DMS79 (cell line): ENCODE measurements around the gene YWHAQ.
"Not testable (repeated sequence)": the region's sequence is repeated elsewhere in the genome, so short reads cannot be mapped to it uniquely, and the experiment has no call there.

Experiments
- DNase-seq: peaks from one replicate; lab custom pipeline; 2025; lab: John Stamatoyannopoulos, UW

YWHAQ gene

DNA sequence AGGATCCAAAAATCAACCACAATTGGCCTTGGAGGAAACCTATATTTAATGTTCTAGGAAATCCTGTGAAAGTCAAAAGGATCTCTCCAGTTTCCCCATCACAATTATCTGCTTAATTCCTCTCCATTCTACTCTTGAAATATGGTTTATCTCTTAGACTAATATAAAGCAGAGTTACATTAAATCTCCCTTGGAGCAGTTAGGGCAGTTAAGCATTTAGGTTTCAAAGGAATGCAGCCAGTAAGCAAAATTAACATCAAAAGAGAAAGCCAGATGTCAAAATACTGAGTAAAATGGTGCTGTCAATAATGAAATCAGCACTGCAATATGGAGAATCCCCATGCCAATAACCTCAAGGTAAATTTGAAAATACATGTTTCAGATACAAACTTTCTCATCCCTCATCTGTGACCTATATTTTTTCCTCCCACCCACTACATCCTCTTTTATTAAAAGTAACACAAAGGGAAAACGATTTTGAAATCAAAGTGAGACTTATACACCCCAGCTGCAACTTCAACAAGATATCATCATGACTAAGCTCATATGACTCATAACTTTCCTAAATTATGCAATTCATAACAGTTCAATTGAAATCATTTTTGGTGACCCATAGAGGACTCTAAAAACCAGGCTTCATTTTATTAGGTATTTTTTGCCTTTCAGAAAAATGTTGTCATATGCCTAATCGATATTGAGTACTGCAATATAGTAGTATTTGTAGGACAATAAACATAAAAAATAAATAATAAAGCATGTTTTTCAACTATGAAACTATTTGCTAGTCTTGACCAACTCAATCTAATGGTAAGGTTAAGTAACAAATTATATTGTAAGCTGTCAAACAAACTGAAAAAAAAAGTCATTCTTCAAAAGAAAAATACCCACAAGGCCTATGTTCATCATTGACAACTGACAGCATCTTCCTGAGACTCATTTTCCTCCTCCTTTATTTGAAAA is 78.3 kb downstream of the YWHAQ start:
- no peak for DNase-seq

DNA sequence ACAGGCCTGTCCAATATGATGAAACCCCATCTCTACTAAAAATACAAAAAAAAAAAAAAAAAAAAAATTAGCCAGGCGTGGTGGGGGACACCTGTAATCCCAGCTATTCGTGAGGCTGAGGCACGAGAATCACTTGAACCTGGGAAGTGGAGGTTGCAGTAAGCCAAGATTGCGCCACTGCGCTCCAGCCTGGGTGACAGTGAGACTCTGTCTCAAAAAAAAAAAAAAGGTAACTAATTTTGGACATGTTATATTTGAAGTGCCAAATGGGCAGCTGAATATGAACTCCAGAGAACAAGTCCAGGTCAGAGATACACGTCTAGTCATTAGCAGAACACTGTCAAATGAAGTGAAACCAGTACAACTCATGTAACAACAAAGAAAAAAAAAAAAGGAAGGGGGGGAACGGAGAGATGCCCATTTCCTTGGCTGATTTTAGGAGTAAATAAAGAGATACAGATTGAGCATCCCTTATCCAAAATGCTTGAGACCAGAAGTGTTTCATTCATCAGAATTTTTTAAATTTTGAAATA is 79.9 kb downstream of the YWHAQ start:
- DNase-seq, result not testable (repeated sequence)

DNA sequence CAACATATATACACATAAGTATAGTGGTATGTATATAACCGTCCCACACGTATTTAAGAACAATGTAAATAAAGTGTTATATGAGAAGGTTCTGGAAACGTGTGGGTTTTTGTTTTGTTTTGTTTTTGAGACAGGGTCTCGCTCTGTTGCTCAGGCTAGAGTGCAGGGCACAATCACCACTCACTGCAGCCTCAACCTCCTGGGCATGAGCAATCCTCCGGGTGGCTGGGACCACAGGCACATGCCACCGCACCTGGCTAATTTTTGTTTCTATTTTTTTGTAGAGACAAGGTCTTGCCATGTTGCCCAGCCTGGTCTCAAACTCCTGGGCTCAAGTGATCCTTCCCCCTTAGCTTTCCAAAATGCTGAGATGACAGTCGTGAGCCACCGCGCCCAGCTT is 81.4 kb downstream of the YWHAQ start:
- DNase-seq, result no peak

DNA sequence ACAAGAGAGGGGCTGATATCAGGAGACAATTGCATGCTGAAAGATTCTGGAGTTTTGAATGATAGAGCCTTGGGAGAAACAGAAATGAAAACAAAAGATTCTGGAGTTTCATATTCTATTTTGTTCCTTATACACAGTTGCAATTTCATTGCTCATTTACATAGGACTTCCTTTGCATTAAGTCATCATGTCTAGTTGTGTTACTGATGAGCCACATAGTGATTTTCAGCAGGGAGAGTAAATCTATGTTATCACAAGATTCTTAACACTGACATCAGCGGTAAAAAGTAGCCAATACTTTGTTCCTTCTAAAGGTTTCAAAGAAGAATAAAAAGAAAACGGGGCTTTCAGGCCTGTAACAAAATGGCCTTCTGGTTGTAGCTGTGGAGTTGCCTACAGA is 82.3 kb downstream of the YWHAQ start:
- DNase-seq, result no peak

DNA sequence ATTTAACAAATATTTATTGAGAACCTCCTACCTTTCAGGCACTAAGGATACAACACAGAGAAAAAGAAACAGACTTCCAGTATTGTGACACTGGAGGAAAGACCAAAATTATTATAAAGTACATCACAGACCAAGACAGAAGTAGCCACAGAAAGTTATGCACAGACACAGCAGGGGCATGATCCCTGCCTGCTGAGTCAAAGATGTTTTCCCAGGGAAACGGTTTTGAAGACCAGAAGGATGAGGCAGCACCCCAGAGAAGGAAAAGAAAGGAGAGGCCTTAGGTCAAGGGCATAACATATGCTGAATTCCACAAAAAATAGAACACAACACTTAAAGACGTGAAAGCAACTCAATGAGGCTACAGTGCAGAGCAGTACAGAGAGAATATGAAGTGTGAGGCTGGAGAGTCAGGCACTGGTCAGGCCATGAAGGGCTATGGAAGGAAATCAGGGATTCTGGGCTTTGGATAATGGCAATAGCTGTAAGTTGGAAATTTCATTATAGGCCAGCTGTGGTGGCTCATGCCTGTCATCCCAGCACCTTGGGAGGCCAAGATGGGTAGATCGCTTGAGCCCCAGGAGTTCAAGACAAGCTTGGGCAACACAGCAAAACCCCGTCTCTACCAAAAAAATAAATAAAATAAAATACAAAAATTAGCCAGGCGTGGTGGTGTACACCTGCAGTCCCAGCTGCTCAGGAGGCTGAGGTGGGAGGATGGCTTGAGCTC is 83.4 kb downstream of the YWHAQ start:
- no peak for DNase-seq

DNA sequence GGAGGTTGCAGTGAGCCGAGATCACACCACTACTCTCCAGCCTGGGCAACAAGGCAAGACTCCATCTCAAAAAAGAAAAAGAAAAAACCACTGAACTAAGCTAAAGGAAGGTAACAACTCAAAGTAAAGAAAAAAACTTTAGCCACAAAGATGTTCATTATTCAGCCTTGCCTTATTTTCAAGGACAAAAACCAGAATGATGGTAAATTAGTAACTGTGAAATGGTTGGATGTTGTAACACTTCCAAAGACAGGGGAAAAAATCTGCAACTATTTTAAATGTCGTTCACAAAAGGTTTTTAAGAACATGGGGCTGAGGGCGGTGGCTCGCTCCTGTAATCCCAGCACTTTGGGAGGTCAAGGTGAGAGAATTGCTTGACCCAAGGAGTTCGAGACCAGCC is 85.3 kb downstream of the YWHAQ start:
- no peak for DNase-seq

DNA sequence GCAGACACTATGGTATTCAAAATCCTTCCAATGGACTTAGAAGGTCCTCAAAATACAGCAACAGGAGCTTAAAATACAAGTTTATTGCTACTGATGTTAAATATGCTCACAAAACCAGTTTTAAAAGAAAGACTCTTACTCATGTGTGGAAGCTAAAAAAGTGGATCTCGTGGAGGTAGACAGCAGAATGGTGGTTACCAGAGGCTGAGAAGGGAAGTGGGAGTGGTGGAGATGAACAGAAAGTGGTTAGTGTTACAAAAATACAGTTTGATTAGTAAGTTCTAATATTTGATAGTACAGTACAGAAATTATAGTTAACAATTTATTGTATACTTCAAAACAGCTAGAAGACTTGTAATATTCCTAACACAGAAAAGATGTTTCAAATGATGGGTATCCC is 87.2 kb downstream of the YWHAQ start:
- DNase-seq, result no peak

DNA sequence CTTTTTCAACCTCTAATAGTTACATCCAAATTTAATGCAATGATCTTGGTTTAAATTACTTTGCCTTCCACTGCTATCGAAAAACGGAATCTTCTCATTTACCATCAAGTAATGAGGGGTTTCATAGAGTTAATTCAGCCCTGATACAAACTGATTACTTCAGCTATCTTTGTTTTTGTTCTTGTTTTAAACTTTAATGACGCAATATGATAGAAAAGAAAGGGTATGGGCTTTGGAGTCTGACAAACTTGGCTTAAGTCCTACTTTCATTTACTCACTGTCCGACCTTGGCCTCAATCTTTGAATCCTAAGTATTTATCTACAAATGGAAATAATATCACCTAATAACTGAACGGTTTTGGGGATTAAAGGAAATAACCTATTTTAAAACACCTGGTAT is 91.3 kb downstream of the YWHAQ start:
- DNase-seq, result no peak

DNA sequence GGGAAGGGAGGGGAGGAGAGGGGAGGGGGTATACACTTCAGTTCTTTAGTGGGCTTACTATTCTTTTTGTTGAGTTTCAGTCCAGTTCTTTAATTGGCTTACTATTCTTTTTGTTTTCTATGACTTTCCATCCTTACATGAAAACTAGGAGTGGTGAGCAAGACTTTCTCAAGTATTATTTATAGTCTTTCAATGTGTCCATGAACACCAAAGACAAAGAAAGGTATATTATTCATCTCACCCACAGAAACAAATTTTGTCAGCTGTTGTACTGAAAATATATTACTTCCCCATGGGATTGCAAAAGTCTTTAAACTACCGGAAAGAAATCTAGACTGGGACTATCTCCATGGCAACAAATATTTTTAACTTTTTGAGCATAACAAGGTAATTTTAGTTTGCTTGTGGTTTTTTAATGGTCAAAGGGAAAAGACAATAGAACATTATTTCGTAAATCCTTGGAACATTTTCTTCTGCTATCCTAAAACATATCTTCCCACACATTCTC is 92.7 kb downstream of the YWHAQ start:
- no peak for DNase-seq

DNA sequence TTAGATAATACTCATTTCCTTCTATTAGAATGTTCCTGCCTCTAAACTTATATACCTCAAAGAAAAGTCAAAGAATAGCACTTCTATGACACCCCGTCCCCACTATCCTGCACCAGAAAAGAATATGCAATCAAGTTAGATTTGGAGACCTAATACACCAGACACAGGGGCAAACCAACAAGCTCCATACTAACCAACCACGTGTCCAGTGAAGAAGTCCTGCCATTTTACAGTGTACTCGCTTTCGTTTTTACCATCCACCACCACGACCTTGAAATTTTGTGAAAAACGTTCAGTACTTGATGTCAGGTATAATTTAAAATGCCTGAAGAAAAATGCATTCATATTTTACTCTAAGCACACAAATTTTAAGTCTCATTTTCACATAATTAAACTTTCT is 94.3 kb downstream of the YWHAQ start:
- no peak for DNase-seq

DNA sequence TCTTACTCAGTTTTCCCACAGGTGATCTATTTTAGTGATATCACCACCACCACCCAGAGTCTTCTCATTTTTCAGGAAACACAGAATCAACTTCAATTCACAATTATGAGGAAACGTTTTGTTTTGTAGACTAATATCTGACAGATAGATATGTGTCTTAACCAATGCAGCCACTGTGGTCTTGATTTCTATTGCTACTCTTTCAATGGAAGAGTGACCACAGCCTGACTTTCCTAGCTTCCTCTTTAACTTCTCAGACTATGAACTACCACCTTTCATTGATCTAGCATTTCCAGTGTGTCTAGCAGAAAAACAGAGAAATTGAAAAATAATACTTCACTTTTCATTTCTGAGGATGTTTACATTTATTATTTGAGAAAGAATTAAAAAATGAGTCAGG is 95.6 kb downstream of the YWHAQ start:
- no peak for DNase-seq
